Karpas-422 (cell line): ENCODE measurements around the gene CPD. TPM values are rescaled to one million over a fixed set of nuclear protein-coding genes. Genes with fewer than 3 reads are reported as not detected.

Experiments used
- DNase-seq: peaks from one replicate; pipeline ENCODE4 v3.0.0-alpha.2; 2015
- H2AFZ ChIP-seq: fragments of 200-600 bp; sonication (generic); 2 replicates; pipeline ENCODE4 v1.6.1; 2014; ENCODE audit warnings: antibody characterized with exemption, low read length, mixed read lengths
- H3K27ac ChIP-seq: fragments of 200-600 bp; sonication (generic); 2 replicates; pipeline ENCODE4 v1.5.1; 2014; ENCODE audit warnings: mild to moderate bottlenecking, low read length, moderate library complexity
- H3K27me3 ChIP-seq: fragments of 200-600 bp; sonication (generic); 2 replicates; pipeline ENCODE4 v1.6.1; 2014; ENCODE audit warnings: low read length, mixed read lengths
- H3K36me3 ChIP-seq: fragments of 200-600 bp; sonication (generic); 2 replicates; pipeline ENCODE4 v1.6.1; 2014; ENCODE audit warnings: low read length, mixed read lengths; ENCODE audit not compliant: insufficient read depth
- H3K4me1 ChIP-seq: fragments of 200-600 bp; sonication (generic); 2 replicates; pipeline ENCODE4 v1.6.1; 2014; ENCODE audit warnings: mild to moderate bottlenecking, low read length, mixed read lengths
- H3K4me2 ChIP-seq: fragments of 200-600 bp; sonication (generic); 2 replicates; pipeline ENCODE4 v1.6.1; 2014; ENCODE audit warnings: low read length, low read depth, mild to moderate bottlenecking; ENCODE audit not compliant: poor library complexity, severe bottlenecking
- H3K4me3 ChIP-seq: fragments of 200-600 bp; sonication (generic); 2 replicates; pipeline ENCODE4 v1.5.1; 2014; ENCODE audit warnings: mild to moderate bottlenecking, antibody characterized with exemption, low read length, mixed read lengths
- H3K79me2 ChIP-seq: fragments of 200-600 bp; sonication (generic); 2 replicates; pipeline ENCODE4 v1.6.1; 2014; ENCODE audit warnings: mild to moderate bottlenecking, low read length, mixed read lengths
- H3K9ac ChIP-seq: fragments of 200-600 bp; sonication (generic); 2 replicates; pipeline ENCODE4 v1.6.0; 2014; ENCODE audit warnings: low read length
- H3K9me2 ChIP-seq: fragments of 200-600 bp; sonication (generic), shearing (Covaris generic); replicated peaks from 2 replicates; pipeline ENCODE4 v1.6.0; 2014; ENCODE audit warnings: mild to moderate bottlenecking, low read length, moderate library complexity; ENCODE audit not compliant: insufficient read depth
- H3K9me3 ChIP-seq: fragments of 300-700, 200-600 bp; sonication (generic); 2 replicates; pipeline ENCODE4 v1.6.1; 2014; ENCODE audit warnings: low read length, mixed read lengths
- H4K20me1 ChIP-seq: fragments of 200-600 bp; sonication (generic); 2 replicates; pipeline ENCODE4 v1.6.1; 2014; ENCODE audit warnings: mild to moderate bottlenecking, antibody characterized with exemption, low read length, low read depth; ENCODE audit not compliant: insufficient read depth
- total RNA-seq: library from RNA; depleted of rRNA; stranded (reverse); fragments of >200 nt; shearing (Covaris generic); gene quantifications from 2 replicates; pipeline ENCODE4 v1.2.3, GENCODE V29; 2014; ENCODE audit warnings: low replicate concordance

The CPD gene
- total RNA-seq, 1 experiment from 2014 or later: 18.4 TPM

GRCh38 chr17:30360086-30360808 is 18.5 kb upstream of the CPD start:
- H3K4me3 ChIP-seq: no peak overlapping the region
- H3K9ac ChIP-seq: no peak overlapping the region
- H3K9me2 ChIP-seq: no peaks in the 10 kb centered on the region
- no peaks in the 10 kb centered on the region for H4K20me1 ChIP-seq
- H2AFZ ChIP-seq: no peak overlapping the region
- no peaks in the 10 kb centered on the region for H3K79me2 ChIP-seq
- peaks cover 13% of the 10 kb centered on the region for H3K4me1 ChIP-seq
- no peaks in the 10 kb centered on the region for H3K36me3 ChIP-seq
- H3K27ac ChIP-seq: no peak overlapping the region
- no peak for DNase-seq
- no peak overlapping the region for H3K4me2 ChIP-seq
- no peaks in the 10 kb centered on the region for H3K27me3 ChIP-seq
- peaks cover 4% of the 10 kb centered on the region; the same call in 1 of the 2 replicates for H3K9me3 ChIP-seq

- DNase-seq: no peak
- Histone ChIP-seq H3K27ac (no peak overlapping the region), H4K20me1 (no peaks in the 10 kb centered on the region), H3K36me3 (no peaks in the 10 kb centered on the region), H3K79me2 (no peaks in the 10 kb centered on the region), H3K9me2 (no peaks in the 10 kb centered on the region), H3K27me3 (no peaks in the 10 kb centered on the region), H3K9ac (no peak overlapping the region), H2AFZ (no peak overlapping the region), H3K4me3 (no peak overlapping the region), H3K9me3 (peaks cover 4% of the 10 kb centered on the region; the same call in 1 of the 2 replicates), H3K4me2 (no peak overlapping the region), H3K4me1 (peaks cover 13% of the 10 kb centered on the region)
These were observed 16.9 kb upstream of the CPD start for GRCh38 chr17:30361766-30362279.

GRCh38 chr17:30363715-30364202 is 15.0 kb upstream of the CPD start:
- H3K4me3 ChIP-seq: no peak overlapping the region

DNA sequence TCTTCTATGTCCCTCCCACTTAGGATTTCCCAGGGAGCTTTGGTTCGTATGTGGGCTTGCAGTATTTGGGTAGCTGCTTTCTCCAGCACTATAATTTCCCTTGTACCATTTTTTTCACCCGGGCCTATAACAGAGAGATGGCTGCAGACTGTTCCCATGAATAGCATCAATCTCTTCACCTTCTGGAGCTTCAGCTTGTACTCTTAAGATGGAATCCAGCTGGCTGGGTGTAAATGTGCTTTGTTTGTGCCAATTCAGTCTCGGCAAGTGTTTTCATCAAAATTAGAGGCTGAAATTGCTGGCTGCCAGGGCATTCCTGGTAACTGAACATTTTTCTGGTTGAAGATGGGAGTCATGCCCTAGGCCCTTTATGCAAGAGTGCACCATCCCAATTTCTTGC is 12.2 kb upstream of the CPD start:
- Histone ChIP-seq H3K79me2 (no peaks in the 10 kb centered on the region), H3K9me2 (no peaks in the 10 kb centered on the region), H3K36me3 (no peaks in the 10 kb centered on the region), H2AFZ (no peak overlapping the region), H3K9ac (no peak overlapping the region), H3K27me3 (no peaks in the 10 kb centered on the region), H3K9me3 (peaks cover 4% of the 10 kb centered on the region; the same call in 1 of the 2 replicates), H3K4me3 (no peak overlapping the region), H3K4me2 (no peak overlapping the region), H3K27ac (no peak overlapping the region), H4K20me1 (no peaks in the 10 kb centered on the region), H3K4me1 (peaks cover 13% of the 10 kb centered on the region)
- DNase-seq: no peak

More at GRCh38 chr17:30363715-30364202, 15.0 kb upstream of the CPD start:
- Histone ChIP-seq H3K4me2 (peak overlapping the region; percentile 45), H2AFZ (no peak overlapping the region), H3K27ac (no peak overlapping the region), H3K9me3 (peaks cover 4% of the 10 kb centered on the region; the same call in 1 of the 2 replicates), H3K9me2 (no peaks in the 10 kb centered on the region), H3K36me3 (no peaks in the 10 kb centered on the region), H3K9ac (no peak overlapping the region), H3K79me2 (no peaks in the 10 kb centered on the region), H3K27me3 (no peaks in the 10 kb centered on the region), H3K4me1 (peaks cover 13% of the 10 kb centered on the region), H4K20me1 (no peaks in the 10 kb centered on the region)
- peak; percentile 68 for DNase-seq

DNA sequence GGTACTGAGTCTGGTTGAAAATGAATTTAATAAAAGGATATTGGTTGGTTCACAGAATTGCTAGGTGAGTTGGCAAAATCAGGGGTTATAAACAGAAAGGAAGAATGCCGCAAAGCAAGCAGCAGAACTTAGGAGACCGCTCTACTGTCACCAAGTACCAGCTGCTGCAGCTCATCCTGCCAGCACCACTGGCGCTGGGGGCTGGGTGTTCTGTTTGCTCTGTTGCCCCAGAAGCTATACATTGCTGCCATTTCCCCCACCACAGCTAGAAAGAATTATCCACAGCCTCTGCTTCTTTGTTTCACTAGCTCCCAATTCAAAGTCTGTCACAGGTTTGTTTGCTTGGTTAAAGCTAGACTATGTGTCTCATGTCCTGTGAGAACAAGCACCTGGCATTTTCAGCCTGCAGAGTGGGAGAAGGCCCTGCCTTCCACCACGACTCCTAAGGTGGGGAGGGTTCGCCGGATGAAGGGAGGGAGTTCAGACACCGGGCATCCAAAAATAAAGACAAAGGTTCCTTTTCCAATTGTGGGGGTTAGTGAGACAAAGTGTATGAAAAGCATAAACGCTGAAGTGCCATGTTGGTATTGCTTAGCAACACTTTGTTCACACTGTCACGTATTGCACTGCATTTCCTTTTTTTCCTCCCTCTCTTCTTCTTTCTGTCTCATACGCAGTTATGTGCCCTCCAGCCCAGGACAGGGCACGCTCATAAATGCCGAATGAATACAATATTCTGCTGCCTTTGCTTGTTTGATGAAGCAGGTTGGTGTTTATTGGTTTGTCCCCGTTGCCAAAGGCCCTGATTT is 9.6 kb upstream of the CPD start:
- Histone ChIP-seq H3K4me3 (no peak overlapping the region), H3K4me1 (peaks cover 2% of the 10 kb centered on the region), H3K36me3 (no peaks in the 10 kb centered on the region), H3K9me2 (no peaks in the 10 kb centered on the region), H3K4me2 (no peak overlapping the region), H3K27me3 (no peaks in the 10 kb centered on the region), H3K9me3 (no peaks in the 10 kb centered on the region), H3K79me2 (no peaks in the 10 kb centered on the region), H3K27ac (no peak overlapping the region), H3K9ac (no peak overlapping the region), H4K20me1 (no peaks in the 10 kb centered on the region), H2AFZ (no peak overlapping the region)
- DNase-seq: no peak

- no peak for DNase-seq
- Histone ChIP-seq H2AFZ (no peak overlapping the region), H3K4me2 (no peak overlapping the region)
These were observed 8.7 kb upstream of the CPD start for GRCh38 chr17:30369995-30370394.

DNA sequence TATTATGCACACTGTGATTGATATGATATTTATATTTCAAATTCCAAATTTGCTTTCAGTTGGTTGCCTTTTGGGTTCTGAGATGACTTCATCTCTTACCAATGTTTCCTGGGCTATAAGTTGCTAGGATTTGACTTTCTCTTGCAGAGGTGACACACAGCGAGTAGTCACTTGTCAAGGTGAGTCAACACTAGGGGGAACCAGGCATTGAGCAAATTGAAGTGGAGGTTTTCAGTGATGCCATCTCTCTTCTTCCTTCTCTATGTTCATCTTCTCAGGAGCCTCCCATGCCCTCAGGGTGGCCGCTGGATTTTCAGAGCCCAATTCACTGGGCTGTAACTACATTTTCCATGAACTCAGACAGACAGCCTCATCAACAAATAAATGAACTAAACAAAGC is 6.0 kb upstream of the CPD start:
- H3K27ac ChIP-seq: no peak overlapping the region
- no peaks in the 10 kb centered on the region for H4K20me1 ChIP-seq
- H3K9me3 ChIP-seq: no peaks in the 10 kb centered on the region
- no peaks in the 10 kb centered on the region for H3K79me2 ChIP-seq
- H3K27me3 ChIP-seq: no peaks in the 10 kb centered on the region
- no peak overlapping the region for H2AFZ ChIP-seq
- peak; percentile 65 for DNase-seq
- no peaks in the 10 kb centered on the region for H3K9me2 ChIP-seq
- H3K4me2 ChIP-seq: no peak overlapping the region
- no peak overlapping the region for H3K4me3 ChIP-seq
- no peaks in the 10 kb centered on the region for H3K36me3 ChIP-seq
- H3K4me1 ChIP-seq: peaks cover 9% of the 10 kb centered on the region
- H3K9ac ChIP-seq: no peak overlapping the region

More at GRCh38 chr17:30369995-30370394, 8.7 kb upstream of the CPD start:
- no peaks in the 10 kb centered on the region for H3K9me3 ChIP-seq
- H3K27me3 ChIP-seq: no peaks in the 10 kb centered on the region
- H3K4me1 ChIP-seq: no peaks in the 10 kb centered on the region
- no peaks in the 10 kb centered on the region for H4K20me1 ChIP-seq
- no peak overlapping the region for H3K9ac ChIP-seq
- H3K27ac ChIP-seq: no peak overlapping the region
- no peaks in the 10 kb centered on the region for H3K9me2 ChIP-seq
- no peak overlapping the region for H3K4me3 ChIP-seq
- H3K36me3 ChIP-seq: no peaks in the 10 kb centered on the region
- H3K79me2 ChIP-seq: no peaks in the 10 kb centered on the region

GRCh38 chr17:30375661-30376060 is 3.1 kb upstream of the CPD start:
- H4K20me1 ChIP-seq: peaks cover 10% of the 10 kb centered on the region
- no peaks in the 10 kb centered on the region for H3K27me3 ChIP-seq
- DNase-seq: no peak
- no peak overlapping the region for H3K4me2 ChIP-seq
- no peaks in the 10 kb centered on the region for H3K36me3 ChIP-seq
- no peaks in the 10 kb centered on the region for H3K79me2 ChIP-seq
- H3K9me2 ChIP-seq: no peaks in the 10 kb centered on the region
- no peak overlapping the region for H3K4me3 ChIP-seq
- H3K9ac ChIP-seq: no peak overlapping the region
- H3K9me3 ChIP-seq: no peaks in the 10 kb centered on the region
- peaks cover 30% of the 10 kb centered on the region for H3K4me1 ChIP-seq
- H3K27ac ChIP-seq: no peak overlapping the region
- no peak overlapping the region for H2AFZ ChIP-seq
